Measurements from ENCODE around the gene ACRBP.

DNA sequence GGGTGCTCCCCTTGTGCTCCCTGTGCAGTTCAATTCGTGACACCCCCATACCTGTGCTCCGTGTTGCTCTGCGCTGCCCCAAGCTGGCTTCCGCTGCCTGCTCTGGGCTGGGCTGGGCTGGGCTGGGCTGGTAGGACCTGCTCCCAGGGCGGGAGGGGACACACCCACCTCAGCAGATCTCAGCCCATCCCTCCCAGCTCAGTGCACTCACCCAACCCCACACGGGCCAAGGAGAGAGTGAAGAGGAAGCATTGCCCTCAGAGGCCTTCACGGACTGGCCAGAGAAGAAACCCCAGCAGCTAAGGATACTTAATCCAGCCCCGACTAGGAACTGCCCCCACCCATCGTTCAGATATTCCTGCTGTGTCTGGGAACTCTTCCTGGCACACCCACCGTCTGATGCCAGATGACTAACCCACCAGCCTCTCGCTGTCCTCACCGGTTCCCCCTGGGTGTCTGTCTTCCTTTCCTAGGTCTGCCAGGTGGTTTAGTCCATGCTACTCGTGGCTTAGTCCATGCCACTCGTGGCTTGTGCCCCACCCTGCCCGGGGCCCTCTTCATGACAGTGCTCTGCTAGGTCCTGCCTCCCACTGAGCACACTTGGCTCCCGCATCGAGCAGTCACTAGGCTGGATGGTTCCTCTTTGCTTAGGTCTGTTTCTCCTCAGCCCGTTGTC is 11.2 kb downstream of the ACRBP start, which contains the start of gene LPAR5:
- TF ChIP-seq, protein P1, sequence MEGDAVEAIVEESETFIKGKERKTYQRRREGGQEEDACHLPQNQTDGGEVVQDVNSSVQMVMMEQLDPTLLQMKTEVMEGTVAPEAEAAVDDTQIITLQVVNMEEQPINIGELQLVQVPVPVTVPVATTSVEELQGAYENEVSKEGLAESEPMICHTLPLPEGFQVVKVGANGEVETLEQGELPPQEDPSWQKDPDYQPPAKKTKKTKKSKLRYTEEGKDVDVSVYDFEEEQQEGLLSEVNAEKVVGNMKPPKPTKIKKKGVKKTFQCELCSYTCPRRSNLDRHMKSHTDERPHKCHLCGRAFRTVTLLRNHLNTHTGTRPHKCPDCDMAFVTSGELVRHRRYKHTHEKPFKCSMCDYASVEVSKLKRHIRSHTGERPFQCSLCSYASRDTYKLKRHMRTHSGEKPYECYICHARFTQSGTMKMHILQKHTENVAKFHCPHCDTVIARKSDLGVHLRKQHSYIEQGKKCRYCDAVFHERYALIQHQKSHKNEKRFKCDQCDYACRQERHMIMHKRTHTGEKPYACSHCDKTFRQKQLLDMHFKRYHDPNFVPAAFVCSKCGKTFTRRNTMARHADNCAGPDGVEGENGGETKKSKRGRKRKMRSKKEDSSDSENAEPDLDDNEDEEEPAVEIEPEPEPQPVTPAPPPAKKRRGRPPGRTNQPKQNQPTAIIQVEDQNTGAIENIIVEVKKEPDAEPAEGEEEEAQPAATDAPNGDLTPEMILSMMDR (IDR thresholded peaks at IDR 0.05): no peak
- no peak for TF ChIP-seq POLR2A (IDR thresholded peaks at IDR 0.05)
- no peak for TF ChIP-seq EP300 (IDR thresholded peaks at IDR 0.05)

All from ovary (tissue), 3 donors.